Measurements from ENCODE around the gene CTIF. TPM values are rescaled to one million over a fixed set of nuclear protein-coding genes. Genes with fewer than 3 reads are reported as not detected.

Gene CTIF
- total RNA-seq, 1 donor from 2014 or later = 14.0 TPM

GRCh38 chr18:48838921-48839818, 300.3 kb downstream of the CTIF start:
- ATAC-seq = peak; percentile 25

- no peak for ATAC-seq
Observed at GRCh38 chr18:48839819-48840490, 301.1 kb downstream of the CTIF start.

- ATAC-seq = no peak
Observed at GRCh38 chr18:48840491-48840877, 301.7 kb downstream of the CTIF start.

GRCh38 chr18:48841381-48842258, 302.8 kb downstream of the CTIF start:
- ATAC-seq = peak; percentile 7

- ATAC-seq = peak; percentile 27
Observed at GRCh38 chr18:48842259-48843061, 303.6 kb downstream of the CTIF start.

GRCh38 chr18:48843162-48843561, 304.3 kb downstream of the CTIF start:
- ATAC-seq = no peak

- no peak for ATAC-seq
Observed at GRCh38 chr18:48843596-48843995, 304.8 kb downstream of the CTIF start.

- no peak for ATAC-seq
Observed at GRCh38 chr18:48844271-48844670, 305.4 kb downstream of the CTIF start.

- ATAC-seq = no peak
Observed at GRCh38 chr18:48845174-48845573, 306.3 kb downstream of the CTIF start.

- ATAC-seq = no peak
Observed at GRCh38 chr18:48846423-48846932, 307.6 kb downstream of the CTIF start.

- ATAC-seq = peak; percentile 5
Observed at GRCh38 chr18:48847807-48848486, 309.1 kb downstream of the CTIF start.

- ATAC-seq = peak; percentile 78
Observed at GRCh38 chr18:48848641-48849143, 309.9 kb downstream of the CTIF start.

GRCh38 chr18:48850822-48851598, 312.2 kb downstream of the CTIF start:
- no peak for ATAC-seq

- ATAC-seq = no peak
Observed at GRCh38 chr18:48851599-48851960, 312.7 kb downstream of the CTIF start.

GRCh38 chr18:48852292-48852691, 313.5 kb downstream of the CTIF start:
- no peak for ATAC-seq

GRCh38 chr18:48852794-48853193, 314.0 kb downstream of the CTIF start:
- ATAC-seq = no peak

GRCh38 chr18:48853588-48853987, 314.8 kb downstream of the CTIF start:
- no peak for ATAC-seq

- no peak for ATAC-seq
Observed at GRCh38 chr18:48854780-48855179, 315.9 kb downstream of the CTIF start.

GRCh38 chr18:48855422-48856377, 316.9 kb downstream of the CTIF start:
- no peak for ATAC-seq
